ENCODE measurements around the gene GALT. TPM values are rescaled to one million over a fixed set of nuclear protein-coding genes. Genes with fewer than 3 reads are reported as not detected.

GALT gene
- total and polyA plus RNA-seq, 2 experiments from 2014 or later, result 31.5 to 35.1 TPM

- TF ChIP-seq ZNF462 (CRISPR knock-in tag; IDR thresholded peaks at IDR 0.05), result no peak
- no peak for TF ChIP-seq REST (IDR thresholded peaks at IDR 0.05; ENCODE audit: unreplicated experiment)
- no peak for TF ChIP-seq ZNF114 (CRISPR knock-in tag; IDR thresholded peaks at IDR 0.05)
- TF ChIP-seq CTCF (conservative IDR thresholded peaks at IDR 0.05; ENCODE audit: low read depth in 2 of 2), result no peak
Observed at GRCh38 chr9:34691936-34692315, 45.5 kb downstream of the GALT start (continued).
